ENCODE results near the gene FTO.

DNA sequence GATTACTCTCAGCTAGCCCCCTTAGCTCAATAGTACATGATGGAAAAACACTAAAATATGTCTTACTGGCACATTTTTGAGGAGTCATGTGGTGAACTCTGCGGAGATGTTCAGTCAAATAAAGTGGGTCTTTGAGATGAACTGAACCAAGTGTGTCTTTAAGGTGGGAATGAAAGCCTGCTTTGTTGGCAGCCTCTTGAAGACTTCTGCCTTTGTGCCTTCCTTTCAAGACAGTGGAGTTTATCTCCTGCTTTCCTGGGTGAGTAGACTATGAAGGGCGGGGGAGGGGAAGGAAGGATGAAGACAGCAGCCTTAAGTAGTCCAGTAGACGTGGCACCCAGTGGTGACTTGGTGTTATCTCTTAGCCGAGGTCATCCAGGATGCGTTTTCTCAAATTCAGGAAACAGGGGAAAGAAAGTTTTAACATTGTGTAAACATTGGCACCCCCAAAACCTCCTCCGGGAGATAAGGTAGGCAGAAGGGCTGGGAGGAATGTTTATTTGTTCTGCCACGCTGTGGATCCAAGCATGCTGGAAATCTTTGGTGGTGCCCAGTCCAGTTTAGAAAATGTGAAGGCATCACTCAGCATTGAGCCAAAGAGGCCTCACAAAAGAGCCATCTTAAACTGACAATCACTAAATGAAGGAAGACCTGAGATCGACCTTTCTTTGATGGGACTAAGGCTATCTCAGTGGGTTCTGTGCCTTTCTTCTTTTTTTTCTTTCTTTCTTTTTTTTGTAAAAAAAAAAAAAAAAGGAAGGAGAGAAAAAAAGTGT lies 220.6 kb downstream of the FTO start:
- TF ChIP-seq POLR2A (IDR thresholded peaks at IDR 0.05), result no peak
- TF ChIP-seq, protein P1, sequence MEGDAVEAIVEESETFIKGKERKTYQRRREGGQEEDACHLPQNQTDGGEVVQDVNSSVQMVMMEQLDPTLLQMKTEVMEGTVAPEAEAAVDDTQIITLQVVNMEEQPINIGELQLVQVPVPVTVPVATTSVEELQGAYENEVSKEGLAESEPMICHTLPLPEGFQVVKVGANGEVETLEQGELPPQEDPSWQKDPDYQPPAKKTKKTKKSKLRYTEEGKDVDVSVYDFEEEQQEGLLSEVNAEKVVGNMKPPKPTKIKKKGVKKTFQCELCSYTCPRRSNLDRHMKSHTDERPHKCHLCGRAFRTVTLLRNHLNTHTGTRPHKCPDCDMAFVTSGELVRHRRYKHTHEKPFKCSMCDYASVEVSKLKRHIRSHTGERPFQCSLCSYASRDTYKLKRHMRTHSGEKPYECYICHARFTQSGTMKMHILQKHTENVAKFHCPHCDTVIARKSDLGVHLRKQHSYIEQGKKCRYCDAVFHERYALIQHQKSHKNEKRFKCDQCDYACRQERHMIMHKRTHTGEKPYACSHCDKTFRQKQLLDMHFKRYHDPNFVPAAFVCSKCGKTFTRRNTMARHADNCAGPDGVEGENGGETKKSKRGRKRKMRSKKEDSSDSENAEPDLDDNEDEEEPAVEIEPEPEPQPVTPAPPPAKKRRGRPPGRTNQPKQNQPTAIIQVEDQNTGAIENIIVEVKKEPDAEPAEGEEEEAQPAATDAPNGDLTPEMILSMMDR (IDR thresholded peaks at IDR 0.05 in 4 of 5, conservative IDR thresholded peaks at IDR 0.05 in 1 of 5), result no peak

All from gastrocnemius medialis (tissue), 4 donors.